ENCODE results near the gene TNKS1BP1. TPM values are rescaled to one million over a fixed set of nuclear protein-coding genes. Genes with fewer than 3 reads are reported as not detected.
A peak's percentile ranks its signal among the peaks of the same experiment; 100 is the strongest.

TNKS1BP1 gene
- total RNA-seq, 1 experiment from 2014 or later: 198 TPM

- ChIA-PET POLR2A (no interaction called here), CTCF (interaction anchor here (0.6 to 7.0 kb wide), 24 partner anchors 11 to 1274 kb away, joined by 3 to 84 read pairs (median 4); partner anchors contain the start of genes P2RX3, TIMM10 and YPEL4)
- DNase-seq (ENCODE audit: unreplicated experiment): no peak
- no peaks in the 10 kb centered on the region for H3K4me1 Mint-ChIP-seq (ENCODE audit: insufficient read depth, unreplicated experiment)
- H3K4me3 Mint-ChIP-seq (ENCODE audit: unreplicated experiment): no peak overlapping the region
- no peaks in the 10 kb centered on the region for H3K36me3 Mint-ChIP-seq (ENCODE audit: insufficient read depth, unreplicated experiment)
- BruUV-seq (replicated peaks): no TSS peak
- H3K27ac Mint-ChIP-seq (ENCODE audit: low read depth, unreplicated experiment): no peak overlapping the region
- H3K9me3 Mint-ChIP-seq (ENCODE audit: unreplicated experiment): no peaks in the 10 kb centered on the region
- intact Hi-C loops (cut with micrococcal nuclease): loop anchor here (5.0 kb wide), 4 partner anchors 219 to 1164 kb away; partner anchors contain the start of gene UBE2L6
- TF ChIP-seq, protein P1, sequence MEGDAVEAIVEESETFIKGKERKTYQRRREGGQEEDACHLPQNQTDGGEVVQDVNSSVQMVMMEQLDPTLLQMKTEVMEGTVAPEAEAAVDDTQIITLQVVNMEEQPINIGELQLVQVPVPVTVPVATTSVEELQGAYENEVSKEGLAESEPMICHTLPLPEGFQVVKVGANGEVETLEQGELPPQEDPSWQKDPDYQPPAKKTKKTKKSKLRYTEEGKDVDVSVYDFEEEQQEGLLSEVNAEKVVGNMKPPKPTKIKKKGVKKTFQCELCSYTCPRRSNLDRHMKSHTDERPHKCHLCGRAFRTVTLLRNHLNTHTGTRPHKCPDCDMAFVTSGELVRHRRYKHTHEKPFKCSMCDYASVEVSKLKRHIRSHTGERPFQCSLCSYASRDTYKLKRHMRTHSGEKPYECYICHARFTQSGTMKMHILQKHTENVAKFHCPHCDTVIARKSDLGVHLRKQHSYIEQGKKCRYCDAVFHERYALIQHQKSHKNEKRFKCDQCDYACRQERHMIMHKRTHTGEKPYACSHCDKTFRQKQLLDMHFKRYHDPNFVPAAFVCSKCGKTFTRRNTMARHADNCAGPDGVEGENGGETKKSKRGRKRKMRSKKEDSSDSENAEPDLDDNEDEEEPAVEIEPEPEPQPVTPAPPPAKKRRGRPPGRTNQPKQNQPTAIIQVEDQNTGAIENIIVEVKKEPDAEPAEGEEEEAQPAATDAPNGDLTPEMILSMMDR (IDR thresholded peaks at IDR 0.05; ENCODE audit: unreplicated experiment): no peak
- no peaks in the 10 kb centered on the region for H3K27me3 Mint-ChIP-seq (ENCODE audit: insufficient read depth, unreplicated experiment)
Observed at GRCh38 chr11:57348636-57349313, 24.0 kb upstream of the TNKS1BP1 start.

DNA sequence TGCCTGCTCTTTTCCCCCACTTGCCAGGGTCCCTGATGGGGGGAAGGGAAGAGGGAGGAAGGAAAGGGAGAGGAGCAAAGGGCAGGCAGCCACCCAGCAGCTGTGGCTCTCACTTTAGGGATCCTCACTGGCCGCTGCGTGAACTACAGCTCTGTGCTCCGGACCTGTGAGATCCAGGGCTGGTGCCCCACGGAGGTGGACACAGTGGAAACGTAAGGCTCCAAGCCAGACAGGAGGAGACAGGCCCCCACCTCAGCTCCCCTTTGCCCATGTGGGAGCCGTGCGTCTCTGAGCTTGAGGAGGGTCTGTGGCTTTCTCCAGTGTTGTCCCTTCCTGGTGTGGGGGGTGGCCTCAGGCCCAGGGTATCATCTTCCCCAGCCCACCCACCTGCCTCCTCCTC, 23.3 kb upstream of the TNKS1BP1 start:
- H3K27me3 Mint-ChIP-seq (ENCODE audit: insufficient read depth, unreplicated experiment): no peaks in the 10 kb centered on the region
- H3K27ac Mint-ChIP-seq (ENCODE audit: low read depth, unreplicated experiment): no peak overlapping the region
- no peaks in the 10 kb centered on the region for H3K9me3 Mint-ChIP-seq (ENCODE audit: unreplicated experiment)
- no peaks in the 10 kb centered on the region for H3K4me1 Mint-ChIP-seq (ENCODE audit: insufficient read depth, unreplicated experiment)
- no TSS peak for BruUV-seq (replicated peaks)
- TF ChIP-seq, protein P1 (IDR thresholded peaks at IDR 0.05; ENCODE audit: unreplicated experiment): no peak
- CTCF ChIA-PET: interaction anchor here (0.6 to 7.0 kb wide), 16 partner anchors 11 to 1185 kb away, joined by 3 to 84 read pairs (median 4); partner anchors contain the start of gene TIMM10
- H3K36me3 Mint-ChIP-seq (ENCODE audit: insufficient read depth, unreplicated experiment): no peaks in the 10 kb centered on the region
- no peak for DNase-seq (ENCODE audit: unreplicated experiment)
- intact Hi-C loops (cut with micrococcal nuclease): loop anchor here (5.0 kb wide), 4 partner anchors 219 to 1164 kb away; partner anchors contain the start of gene UBE2L6
- POLR2A ChIA-PET: no interaction called here
- no peak overlapping the region for H3K4me3 Mint-ChIP-seq (ENCODE audit: unreplicated experiment)

DNA sequence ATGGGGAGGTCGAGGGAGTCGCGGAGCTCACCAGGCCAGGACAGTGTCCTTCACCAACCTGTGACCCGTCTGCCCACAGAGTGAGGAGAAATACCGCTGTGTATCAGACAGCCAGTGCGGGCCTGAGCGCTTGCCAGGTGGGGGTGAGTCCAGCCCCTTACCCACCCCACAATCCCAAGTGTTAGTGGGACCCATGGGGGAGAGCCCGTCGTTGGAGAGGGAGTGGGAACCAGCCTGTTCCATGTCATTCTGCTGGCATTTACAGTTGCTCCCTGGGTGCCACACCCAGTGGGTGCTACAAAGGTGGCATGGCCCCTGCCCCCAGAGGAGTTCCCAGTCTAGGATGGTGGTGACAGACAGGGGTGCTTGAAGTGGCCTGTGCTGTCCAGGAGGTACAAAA, 22.6 kb upstream of the TNKS1BP1 start:
- no peaks in the 10 kb centered on the region for H3K9me3 Mint-ChIP-seq (ENCODE audit: unreplicated experiment)
- H3K4me1 Mint-ChIP-seq (ENCODE audit: insufficient read depth, unreplicated experiment): no peaks in the 10 kb centered on the region
- ChIA-PET CTCF (interaction anchor here (0.5 to 7.0 kb wide), 11 partner anchors 12 to 1186 kb away, joined by 3 to 84 read pairs (median 5); partner anchors contain the start of gene TIMM10), POLR2A (no interaction called here)
- H3K27me3 Mint-ChIP-seq (ENCODE audit: insufficient read depth, unreplicated experiment): no peaks in the 10 kb centered on the region
- intact Hi-C loops (cut with micrococcal nuclease): loop anchor here (5.0 kb wide), 4 partner anchors 220 to 1165 kb away; partner anchors contain the start of gene UBE2L6
- H3K36me3 Mint-ChIP-seq (ENCODE audit: insufficient read depth, unreplicated experiment): no peaks in the 10 kb centered on the region
- TF ChIP-seq, protein P1 (IDR thresholded peaks at IDR 0.05; ENCODE audit: unreplicated experiment): no peak
- no peak for DNase-seq (ENCODE audit: unreplicated experiment)
- no peak overlapping the region for H3K27ac Mint-ChIP-seq (ENCODE audit: low read depth, unreplicated experiment)
- H3K4me3 Mint-ChIP-seq (ENCODE audit: unreplicated experiment): no peak overlapping the region
- no TSS peak for BruUV-seq (replicated peaks)

DNA sequence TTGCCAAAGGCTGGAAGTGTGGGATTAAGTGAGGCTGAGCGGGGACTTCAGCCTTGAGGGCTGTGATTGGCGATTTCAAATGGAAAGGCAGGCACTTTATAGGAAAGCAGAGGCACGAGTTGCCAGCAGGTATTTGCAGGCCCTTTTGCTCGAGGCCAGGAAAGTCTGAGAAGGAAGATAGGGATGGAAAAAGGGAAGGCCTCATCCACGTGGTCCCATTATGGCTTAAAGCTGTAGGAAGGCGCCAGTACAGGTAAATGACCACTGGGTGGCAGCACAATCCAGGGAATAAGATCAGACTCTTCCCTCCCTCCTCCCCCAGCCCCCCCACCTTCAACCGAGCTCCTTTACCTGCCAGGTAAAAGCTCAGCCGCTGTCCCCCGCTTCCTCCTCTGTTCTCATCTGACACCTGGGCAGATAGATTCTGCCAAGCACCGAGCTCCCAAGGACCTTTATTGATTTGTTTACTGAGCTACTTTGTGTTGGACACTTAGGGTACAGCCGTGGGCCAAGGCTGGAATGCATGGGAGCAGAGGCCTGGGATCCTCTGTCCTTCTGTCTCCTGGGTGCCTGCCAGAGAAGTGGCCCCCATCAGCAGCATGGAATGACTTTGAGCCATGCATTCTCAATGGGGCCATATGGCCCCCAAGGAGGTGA, 20.9 kb upstream of the TNKS1BP1 start:
- intact Hi-C loops (cut with micrococcal nuclease): loop anchor here (1.0 to 5.0 kb wide), 7 partner anchors 112 to 1167 kb away; partner anchors contain the start of gene UBE2L6
- no peak overlapping the region for H3K27ac Mint-ChIP-seq (ENCODE audit: low read depth, unreplicated experiment)
- no TSS peak for BruUV-seq (replicated peaks)
- TF ChIP-seq, protein P1 (IDR thresholded peaks at IDR 0.05; ENCODE audit: unreplicated experiment): peak; percentile 90
- H3K9me3 Mint-ChIP-seq (ENCODE audit: unreplicated experiment): no peaks in the 10 kb centered on the region
- CTCF ChIA-PET: interaction anchor here (0.5 to 7.0 kb wide), 34 partner anchors 10 to 1167 kb away, joined by 3 to 84 read pairs (median 4); partner anchors contain the start of genes SLC43A1, SSRP1 and UBE2L6
- H3K4me1 Mint-ChIP-seq (ENCODE audit: insufficient read depth, unreplicated experiment): no peaks in the 10 kb centered on the region
- H3K4me3 Mint-ChIP-seq (ENCODE audit: unreplicated experiment): no peak overlapping the region
- no peaks in the 10 kb centered on the region for H3K27me3 Mint-ChIP-seq (ENCODE audit: insufficient read depth, unreplicated experiment)
- POLR2A ChIA-PET: interaction anchor here (0.8 to 1.2 kb wide), 4 partner anchors 117 to 299 kb away, joined by 3 to 9 read pairs (median 4); partner anchors contain the start of gene UBE2L6
- DNase-seq (ENCODE audit: unreplicated experiment): peak; percentile 85
- H3K36me3 Mint-ChIP-seq (ENCODE audit: insufficient read depth, unreplicated experiment): no peaks in the 10 kb centered on the region

Measured in MCF 10A (cell line).